Endothelial cell of umbilical vein (primary cell): ENCODE data around the gene DDX3X.

ENCODE experiments used
- CTCF ChIP-seq, 2 donors: IDR thresholded peaks; 1 replicate in 1 of 2; 2 replicates in 1 of 2; pipeline ENCODE4 v1.5.1; 2011; ENCODE audit warnings: low read length in 2 of 2, mild to moderate bottlenecking in 2 of 2, moderate library complexity in 2 of 2, control low read depth in 1 of 2, inconsistent platforms in 1 of 2, low read depth in 1 of 2; ENCODE audit not compliant: insufficient read depth in 1 of 2; ENCODE audit errors: extremely low read depth in 1 of 2
- EZH2 ChIP-seq: IDR thresholded peaks from 2 replicates; pipeline ENCODE4 v1.6.1; 2012; ENCODE audit warnings: borderline replicate concordance, low read depth, mild to moderate bottlenecking, moderate library complexity, low read length, inconsistent platforms; ENCODE audit not compliant: severe bottlenecking
- FOS ChIP-seq: IDR thresholded peaks from 2 replicates; pipeline ENCODE4 v1.6.1; 2011; ENCODE audit warnings: mild to moderate bottlenecking, low read length, moderate library complexity, borderline replicate concordance; ENCODE audit not compliant: insufficient read depth
- JUN ChIP-seq: IDR thresholded peaks from 2 replicates; pipeline ENCODE4 v1.6.1; 2011; ENCODE audit warnings: borderline replicate concordance, low read depth; ENCODE audit not compliant: insufficient read length, insufficient read depth
- MAX ChIP-seq: IDR thresholded peaks from 2 replicates; pipeline ENCODE4 v1.6.1; 2011; ENCODE audit not compliant: insufficient read depth, insufficient read length
- MYC ChIP-seq: IDR thresholded peaks from one replicate; pipeline ENCODE4 v1.6.1; 2011; ENCODE audit warnings: mild to moderate bottlenecking, low read depth, low read length
- POLR2A ChIP-seq: IDR thresholded peaks from 2 replicates; pipeline ENCODE4 v1.6.1; 2012; ENCODE audit warnings: low read depth, mild to moderate bottlenecking, control low read depth, low read length
- POLR2AphosphoS5 ChIP-seq: IDR thresholded peaks from 2 replicates; pipeline ENCODE4 v1.6.1; 2012; ENCODE audit warnings: low read depth, mild to moderate bottlenecking, control low read depth, low read length, moderate library complexity; ENCODE audit not compliant: insufficient read depth

- TF ChIP-seq POLR2A, result peak; percentile 42
- no peak for TF ChIP-seq FOS
- TF ChIP-seq CTCF (IDR thresholded peaks at IDR 0.05; ENCODE audit: extremely low read depth in 1 of 2, insufficient read depth in 1 of 2, low read depth in 1 of 2, low read length in 2 of 2), result no peak
- no peak for TF ChIP-seq EZH2
- no peak for TF ChIP-seq MAX
- no peak for TF ChIP-seq POLR2AphosphoS5
- TF ChIP-seq JUN, result no peak
- TF ChIP-seq MYC, result no peak
Measured at GRCh38 chrX:41351923-41352322, 18.0 kb downstream of the DDX3X start.
